ENCODE results near the gene MAP4K2. TPM values are rescaled to one million over a fixed set of nuclear protein-coding genes. Genes with fewer than 3 reads are reported as not detected.
A peak's percentile ranks its signal among the peaks of the same experiment; 100 is the strongest.

The MAP4K2 gene
- total RNA-seq, 1 experiment from 2014 or later: 24.7 TPM

DNA sequence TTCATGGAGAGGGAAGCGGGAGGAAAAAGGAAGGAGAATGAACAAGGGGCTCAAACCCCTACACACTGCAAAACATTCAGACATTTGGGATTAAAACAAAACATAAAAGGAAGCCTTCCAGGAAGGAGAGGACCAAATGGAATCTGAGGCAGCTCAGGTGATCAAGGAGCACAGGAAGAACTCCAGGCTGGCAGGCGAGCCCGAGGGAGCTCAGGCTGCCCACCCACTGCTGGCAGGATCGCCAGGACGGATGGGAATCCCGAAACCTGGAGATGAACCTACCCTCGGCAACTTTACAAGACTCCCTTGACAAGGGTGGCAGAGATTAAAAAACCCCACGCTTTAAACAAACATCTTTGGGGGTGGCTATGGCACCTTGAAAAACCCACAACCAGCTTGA, 38.3 kb downstream of the MAP4K2 start:
- H2AFZ ChIP-seq (ENCODE audit: low read length): no peak overlapping the region
- TF ChIP-seq, protein P1, sequence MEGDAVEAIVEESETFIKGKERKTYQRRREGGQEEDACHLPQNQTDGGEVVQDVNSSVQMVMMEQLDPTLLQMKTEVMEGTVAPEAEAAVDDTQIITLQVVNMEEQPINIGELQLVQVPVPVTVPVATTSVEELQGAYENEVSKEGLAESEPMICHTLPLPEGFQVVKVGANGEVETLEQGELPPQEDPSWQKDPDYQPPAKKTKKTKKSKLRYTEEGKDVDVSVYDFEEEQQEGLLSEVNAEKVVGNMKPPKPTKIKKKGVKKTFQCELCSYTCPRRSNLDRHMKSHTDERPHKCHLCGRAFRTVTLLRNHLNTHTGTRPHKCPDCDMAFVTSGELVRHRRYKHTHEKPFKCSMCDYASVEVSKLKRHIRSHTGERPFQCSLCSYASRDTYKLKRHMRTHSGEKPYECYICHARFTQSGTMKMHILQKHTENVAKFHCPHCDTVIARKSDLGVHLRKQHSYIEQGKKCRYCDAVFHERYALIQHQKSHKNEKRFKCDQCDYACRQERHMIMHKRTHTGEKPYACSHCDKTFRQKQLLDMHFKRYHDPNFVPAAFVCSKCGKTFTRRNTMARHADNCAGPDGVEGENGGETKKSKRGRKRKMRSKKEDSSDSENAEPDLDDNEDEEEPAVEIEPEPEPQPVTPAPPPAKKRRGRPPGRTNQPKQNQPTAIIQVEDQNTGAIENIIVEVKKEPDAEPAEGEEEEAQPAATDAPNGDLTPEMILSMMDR (conservative IDR thresholded peaks at IDR 0.05): no peak
- Mint-ChIP-seq H3K36me3 (ENCODE audit: insufficient read depth in 1 of 3, low read depth in 3 of 3) (peaks cover 46 to 75% (median 63%) of the 10 kb centered on the region in 3 experiments; a peak in 6 of 7 replicates), H3K27me3 (ENCODE audit: low read depth) (no peaks in the 10 kb centered on the region), H3K4me3 (peak overlapping the region; percentile 48 to 67; a peak in 3 of 5 replicates), H3K4me1 (peaks cover 71 to 84% of the 10 kb centered on the region in 2 experiments), H3K27ac (peak overlapping the region; percentile 23 to 98 (median 74); a peak in 5 of 7 replicates), H3K9me3 (no peaks in the 10 kb centered on the region; a peak in 1 of 5 replicates)
- H2AK5ac ChIP-seq (ENCODE audit: insufficient read length, low read length): no peak overlapping the region
- no CpG with 5 or more reads among the region's 8 CpGs for WGBS (ENCODE audit: extremely low coverage, insufficient read length, low lambda C conversion rate)
- H4K20me1 ChIP-seq (ENCODE audit: control insufficient read depth, insufficient read depth, insufficient read length): no peaks in the 10 kb centered on the region
- no peak overlapping the region for H3T11ph ChIP-seq (ENCODE audit: low read length)
- H3K79me2 ChIP-seq (ENCODE audit: insufficient read depth, low read length): no peaks in the 10 kb centered on the region
- peaks cover 4% of the 10 kb centered on the region; the same call in 1 of the 2 replicates for H3K4me1 ChIP-seq (ENCODE audit: insufficient read depth, low read length)
- H3K56ac ChIP-seq (ENCODE audit: insufficient read length, low read depth, low read length): no peak overlapping the region
- H3K27ac ChIP-seq (ENCODE audit: insufficient read length, low read depth, low read length): no peak overlapping the region
- no peak overlapping the region for H2BK120ac ChIP-seq (ENCODE audit: low read depth, low read length, poor library complexity, severe bottlenecking)
- no peak overlapping the region for H3K4ac ChIP-seq (ENCODE audit: low read depth, low read length)
- H3K14ac ChIP-seq (ENCODE audit: insufficient read depth, low read length): no peak overlapping the region
- no peak overlapping the region for H4K8ac ChIP-seq (replicated peaks; ENCODE audit: insufficient read length, low read depth, low read length)
- H2BK5ac ChIP-seq (ENCODE audit: insufficient read length, low read length): no peak overlapping the region
- no peak for DNase-seq
- H4K5ac ChIP-seq (ENCODE audit: insufficient read length, low read depth, low read length): no peak overlapping the region
- no peak overlapping the region for H3K23ac ChIP-seq (ENCODE audit: insufficient read length, low read depth, low read length)
- H3K23me2 ChIP-seq (ENCODE audit: insufficient read length, low read depth, low read length, poor library complexity, severe bottlenecking): no peaks in the 10 kb centered on the region
- no peak overlapping the region for H2BK12ac ChIP-seq (ENCODE audit: insufficient read length, low read depth, low read length)
- H3K9ac ChIP-seq (ENCODE audit: extremely low read depth, insufficient read length, low read length): no peak overlapping the region
- H2BK20ac ChIP-seq (ENCODE audit: low read depth, low read length, poor library complexity, severe bottlenecking): no peak overlapping the region
- H3K27me3 ChIP-seq (ENCODE audit: insufficient read depth, low read length): no peaks in the 10 kb centered on the region
- peaks cover 3% of the 10 kb centered on the region for H3K79me1 ChIP-seq (ENCODE audit: insufficient read depth, low read depth, low read length, poor library complexity, severe bottlenecking)
- no peak overlapping the region for H3K18ac ChIP-seq (ENCODE audit: insufficient read length, low read depth, low read length)
- no peak overlapping the region for H2BK15ac ChIP-seq (ENCODE audit: low read depth, low read length)
- no peak overlapping the region for H4K91ac ChIP-seq (ENCODE audit: insufficient read length, low read depth, low read length)
- H3K4me2 ChIP-seq (ENCODE audit: insufficient read depth, insufficient read length, low read length): no peak overlapping the region
- H3K9me3 ChIP-seq (ENCODE audit: control insufficient read depth, low read depth, low read length): no peaks in the 10 kb centered on the region

All from H9 (cell line).